ENCODE data around the gene PRDM16. TPM values are rescaled to one million over a fixed set of nuclear protein-coding genes. Genes with fewer than 3 reads are reported as not detected.

PRDM16 gene
- total and polyA plus RNA-seq, 4 donors, result 0.05 to 0.67 (median 0.19) TPM

GRCh38 chr1:3262681-3263286 is 193.8 kb downstream of the PRDM16 start (continued):
- no peak for TF ChIP-seq CTCF (IDR thresholded peaks at IDR 0.05; ENCODE audit: low read depth, low read length, missing input control)
- TF ChIP-seq RAD21 (IDR thresholded peaks at IDR 0.05), result no peak

GRCh38 chr1:3263790-3264189 is 194.8 kb downstream of the PRDM16 start:
- Histone ChIP-seq H3K4me3 (ENCODE audit: low read depth in 1 of 3, low read length in 3 of 3) (no peak overlapping the region), H3K9me3 (ENCODE audit: control insufficient read depth in 4 of 4, low read length in 3 of 4) (no peaks in the 10 kb centered on the region), H3K9ac (ENCODE audit: low read depth in 1 of 2, low read length in 2 of 2) (no peak overlapping the region), H3K36me3 (ENCODE audit: control insufficient read depth in 4 of 4, insufficient read depth in 3 of 4, low read depth in 1 of 4, low read length in 3 of 4) (no peaks in the 10 kb centered on the region), H3K27ac (ENCODE audit: low read depth in 1 of 2, low read length in 2 of 2) (no peak overlapping the region), H3K4me1 (ENCODE audit: control insufficient read depth in 4 of 4, insufficient read depth in 4 of 4, low read length in 3 of 4) (no peaks in the 10 kb centered on the region), H3K27me3 (ENCODE audit: control insufficient read depth in 4 of 4, insufficient read depth in 4 of 4, low read length in 3 of 4) (peaks cover 0 to 3% (median 0%) of the 10 kb centered on the region in 4 donors)
- no peak for TF ChIP-seq YY1 (IDR thresholded peaks at IDR 0.05)
- TF ChIP-seq SP1 (IDR thresholded peaks at IDR 0.05), result no peak
- TF ChIP-seq JUND (IDR thresholded peaks at IDR 0.05), result no peak
- TF ChIP-seq GABPA (IDR thresholded peaks at IDR 0.05 in 1 of 2, conservative IDR thresholded peaks at IDR 0.05 in 1 of 2), result no peak
- no peak for TF ChIP-seq NR2F2 (IDR thresholded peaks at IDR 0.05)
- no peak for TF ChIP-seq FOXA2 (IDR thresholded peaks at IDR 0.05)
- no peak for TF ChIP-seq MAX (IDR thresholded peaks at IDR 0.05)
- no peak for TF ChIP-seq EGR1 (IDR thresholded peaks at IDR 0.05; ENCODE audit: low read depth in 2 of 2)
- 84% methylated on average over 10 of the region's 10 CpGs for WGBS
- no peak for DNase-seq (ENCODE audit: low spot score)

- Histone ChIP-seq H3K9me3 (ENCODE audit: control insufficient read depth in 4 of 4, low read length in 3 of 4) (no peaks in the 10 kb centered on the region), H3K27ac (ENCODE audit: low read depth in 1 of 2, low read length in 2 of 2) (no peak overlapping the region), H3K36me3 (ENCODE audit: control insufficient read depth in 4 of 4, insufficient read depth in 3 of 4, low read depth in 1 of 4, low read length in 3 of 4) (no peaks in the 10 kb centered on the region), H3K27me3 (ENCODE audit: control insufficient read depth in 4 of 4, insufficient read depth in 4 of 4, low read length in 3 of 4) (peaks cover 0 to 3% (median 0%) of the 10 kb centered on the region in 4 donors), H3K4me3 (ENCODE audit: low read depth in 1 of 3, low read length in 3 of 3) (no peak overlapping the region), H3K9ac (ENCODE audit: low read depth in 1 of 2, low read length in 2 of 2) (no peak overlapping the region), H3K4me1 (ENCODE audit: control insufficient read depth in 4 of 4, insufficient read depth in 4 of 4, low read length in 3 of 4) (no peaks in the 10 kb centered on the region)
- DNase-seq (ENCODE audit: low spot score), result no peak
- no peak for TF ChIP-seq GABPA (IDR thresholded peaks at IDR 0.05 in 1 of 2, conservative IDR thresholded peaks at IDR 0.05 in 1 of 2)
- no peak for TF ChIP-seq FOXA2 (IDR thresholded peaks at IDR 0.05)
- TF ChIP-seq EGR1 (IDR thresholded peaks at IDR 0.05; ENCODE audit: low read depth in 2 of 2), result no peak
- no peak for TF ChIP-seq NR2F2 (IDR thresholded peaks at IDR 0.05)
- no peak for TF ChIP-seq ATF3 (IDR thresholded peaks at IDR 0.05)
- no peak for TF ChIP-seq CTCF (IDR thresholded peaks at IDR 0.05; ENCODE audit: low read depth, low read length, missing input control)
- TF ChIP-seq MAX (IDR thresholded peaks at IDR 0.05), result no peak
- no peak for TF ChIP-seq HNF4G (IDR thresholded peaks at IDR 0.05)
- TF ChIP-seq ZBTB33 (IDR thresholded peaks at IDR 0.05), result no peak
- no peak for TF ChIP-seq HNF4A (conservative IDR thresholded peaks at IDR 0.05)
- TF ChIP-seq REST (IDR thresholded peaks at IDR 0.05), result no peak
- TF ChIP-seq JUND (IDR thresholded peaks at IDR 0.05), result no peak
- TF ChIP-seq RXRA (IDR thresholded peaks at IDR 0.05), result no peak
- WGBS, result 79% methylated on average over 10 of the region's 10 CpGs
Measured at GRCh38 chr1:3264456-3264855, 195.5 kb downstream of the PRDM16 start.
